Fibroblast of the conjunctiva (primary cell): Measurements from ENCODE around the gene WDTC1.

Source experiments
- DNase-seq: peaks from one replicate; pipeline ENCODE4 v3.0.0-alpha.2; 2010; ENCODE audit warnings: low read depth

The WDTC1 gene

DNA sequence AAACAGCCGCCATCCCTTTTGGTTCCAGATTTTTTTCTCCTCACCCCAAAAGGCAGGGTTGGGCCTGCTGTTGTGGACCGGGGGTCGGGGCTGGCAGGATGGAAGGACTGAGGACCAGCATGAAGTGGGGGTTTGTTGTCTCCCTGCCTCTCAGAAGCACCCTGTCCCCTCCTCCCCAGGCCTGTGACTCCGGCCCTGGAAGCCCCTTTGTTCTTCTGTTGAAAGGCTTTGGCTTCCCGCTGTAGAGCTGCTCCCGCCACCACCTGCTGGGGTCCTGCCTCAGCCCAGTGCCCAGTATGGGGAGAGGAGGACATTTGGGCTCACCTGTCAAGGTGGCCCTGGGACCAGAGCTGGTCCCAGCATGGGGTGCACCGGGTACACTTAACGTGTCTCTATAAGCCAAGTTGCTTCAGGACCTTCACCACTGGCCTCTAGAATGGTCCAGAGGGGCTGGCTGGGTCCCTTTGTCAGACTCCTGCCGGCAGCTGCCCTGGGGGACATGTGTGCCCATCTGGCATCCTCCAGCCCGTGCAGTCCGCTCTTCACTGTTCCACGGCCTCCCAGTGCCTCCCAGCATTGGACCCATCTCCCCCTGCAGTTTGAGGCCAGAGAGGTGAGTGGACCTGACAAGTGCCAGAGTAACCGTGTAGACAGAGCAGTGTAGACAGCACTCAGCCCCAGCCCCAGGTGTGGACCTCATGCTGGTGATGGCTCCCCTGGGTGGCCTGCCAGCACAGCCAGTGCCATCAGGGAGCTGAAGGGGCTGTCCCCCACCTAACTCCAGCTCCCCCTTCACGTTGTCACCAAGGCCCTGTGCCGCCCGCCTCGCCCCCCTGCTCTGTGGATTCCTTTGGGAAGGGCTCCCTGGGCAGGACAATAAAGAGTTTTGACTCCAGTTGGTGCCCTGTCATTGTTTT lies 101.3 kb downstream of the WDTC1 start:
- DNase-seq: no peak

DNA sequence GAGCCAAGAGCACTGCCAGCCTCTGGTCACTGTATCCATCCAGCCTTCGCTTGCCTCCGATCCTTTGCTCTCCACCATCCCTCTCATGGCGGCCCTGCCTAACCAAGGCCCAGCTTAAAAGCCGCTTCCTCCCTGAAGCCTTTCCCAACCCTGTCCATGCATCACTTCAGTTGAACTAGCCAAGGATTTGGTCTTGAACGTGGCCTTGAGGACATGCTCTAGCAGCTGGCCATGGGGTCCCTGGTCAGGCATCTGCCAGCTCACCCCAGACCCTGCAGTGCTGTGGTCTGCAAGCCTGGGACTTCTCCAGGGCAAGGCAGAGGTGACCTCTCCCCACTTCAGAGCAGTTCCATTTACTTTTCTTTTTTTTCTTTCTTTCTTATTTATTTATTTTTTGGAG lies 102.3 kb downstream of the WDTC1 start:
- DNase-seq: no peak

DNA sequence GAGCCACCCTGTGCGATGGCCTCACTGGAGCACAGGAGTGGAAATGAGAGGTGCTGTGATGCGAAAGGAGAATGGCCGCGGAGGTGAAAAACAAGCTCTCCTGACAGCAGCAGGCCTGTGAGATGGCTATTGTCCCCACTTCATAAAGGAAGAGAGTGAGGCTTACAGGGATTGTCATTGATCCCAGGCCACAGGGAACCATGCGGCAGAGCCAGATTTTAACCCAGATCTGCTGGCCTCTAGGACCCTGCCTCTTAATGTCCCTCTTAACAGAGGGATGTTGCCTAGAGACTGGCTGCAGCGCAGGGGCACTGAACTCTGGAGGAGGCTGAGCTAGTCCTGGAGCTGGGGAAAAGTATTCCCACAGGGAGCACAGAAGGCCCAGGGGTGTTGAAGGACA lies 104.3 kb downstream of the WDTC1 start:
- no peak for DNase-seq

DNA sequence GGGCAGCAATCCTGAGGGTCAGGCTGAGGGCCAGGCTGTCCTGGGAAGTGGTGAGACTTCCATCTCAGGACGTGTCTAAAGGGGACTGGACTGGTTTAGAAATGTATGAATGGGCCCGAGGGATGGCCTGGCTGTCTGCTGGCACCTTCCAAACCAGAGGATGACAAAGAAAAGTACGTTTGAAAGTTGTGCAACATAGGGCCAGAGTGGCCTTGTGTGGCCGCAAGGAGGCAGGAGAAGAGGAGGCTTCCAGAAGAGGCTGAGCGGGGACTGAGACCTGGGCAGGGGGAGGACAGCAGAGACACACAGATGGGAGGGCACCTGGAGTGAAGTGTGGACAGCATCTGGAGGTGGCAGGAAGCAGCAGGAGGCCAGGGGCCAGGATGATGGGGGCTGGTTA lies 104.8 kb downstream of the WDTC1 start:
- DNase-seq: no peak

DNA sequence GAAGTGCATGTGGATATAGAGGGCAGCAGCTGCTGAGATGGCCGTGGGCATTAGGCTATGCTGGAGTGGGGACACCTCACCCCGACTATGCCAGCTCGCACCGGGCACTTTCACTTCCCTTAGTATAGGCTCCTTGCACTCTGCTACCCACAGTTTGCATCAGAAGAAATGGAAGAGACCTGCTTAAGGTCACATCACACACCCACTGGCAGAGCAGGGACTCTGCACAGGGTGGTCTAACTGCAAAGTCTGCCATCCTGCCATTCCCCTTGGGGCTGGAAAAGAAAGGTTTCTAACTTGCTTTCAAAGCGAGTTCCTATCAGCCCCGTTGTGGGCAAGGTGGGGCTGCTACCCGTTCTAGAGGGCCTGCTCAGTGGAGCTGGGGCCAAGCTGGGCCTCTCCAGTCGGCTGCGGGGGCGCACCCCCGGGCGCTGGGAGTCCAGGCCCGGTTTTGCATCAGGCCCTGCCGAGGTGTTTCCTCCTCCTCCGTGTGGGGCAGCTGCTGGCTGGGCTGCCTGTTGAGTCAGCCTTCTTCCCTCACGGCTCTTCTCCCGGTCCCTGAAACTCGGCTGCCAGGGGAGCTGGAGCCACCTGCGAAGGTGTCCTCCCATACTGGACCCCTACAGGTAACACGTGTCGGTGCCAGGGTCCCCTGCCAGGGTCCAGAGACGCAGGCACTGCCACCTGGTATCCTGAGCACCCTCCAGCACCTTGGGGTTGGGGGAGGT lies 107.3 kb downstream of the WDTC1 start, which contains the start of gene SYTL1:
Gene SYTL1, plus strand, starts transcription at position 498 of the 728 bp plus-strand sequence. CDS start 3,313 bp downstream, outside the sequence.
- DNase-seq: no peak

DNA sequence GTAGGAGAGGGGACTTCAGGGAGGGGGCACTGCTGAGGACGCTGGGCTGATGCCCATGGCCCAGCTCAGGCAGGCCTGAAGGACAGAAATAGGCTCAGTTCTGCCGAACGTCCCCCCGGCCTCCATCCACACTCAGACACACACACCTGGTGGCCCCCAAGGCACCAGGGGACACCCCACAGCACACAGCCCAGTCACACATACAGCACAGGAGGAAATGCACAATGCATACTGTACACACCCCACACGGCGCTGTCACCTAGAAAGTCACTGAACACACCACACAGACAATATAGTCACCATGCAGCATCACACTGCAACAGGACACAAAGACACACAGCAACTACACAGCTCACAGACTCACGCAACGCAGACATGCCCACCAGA lies 108.0 kb downstream of the WDTC1 start:
- DNase-seq: no peak

DNA sequence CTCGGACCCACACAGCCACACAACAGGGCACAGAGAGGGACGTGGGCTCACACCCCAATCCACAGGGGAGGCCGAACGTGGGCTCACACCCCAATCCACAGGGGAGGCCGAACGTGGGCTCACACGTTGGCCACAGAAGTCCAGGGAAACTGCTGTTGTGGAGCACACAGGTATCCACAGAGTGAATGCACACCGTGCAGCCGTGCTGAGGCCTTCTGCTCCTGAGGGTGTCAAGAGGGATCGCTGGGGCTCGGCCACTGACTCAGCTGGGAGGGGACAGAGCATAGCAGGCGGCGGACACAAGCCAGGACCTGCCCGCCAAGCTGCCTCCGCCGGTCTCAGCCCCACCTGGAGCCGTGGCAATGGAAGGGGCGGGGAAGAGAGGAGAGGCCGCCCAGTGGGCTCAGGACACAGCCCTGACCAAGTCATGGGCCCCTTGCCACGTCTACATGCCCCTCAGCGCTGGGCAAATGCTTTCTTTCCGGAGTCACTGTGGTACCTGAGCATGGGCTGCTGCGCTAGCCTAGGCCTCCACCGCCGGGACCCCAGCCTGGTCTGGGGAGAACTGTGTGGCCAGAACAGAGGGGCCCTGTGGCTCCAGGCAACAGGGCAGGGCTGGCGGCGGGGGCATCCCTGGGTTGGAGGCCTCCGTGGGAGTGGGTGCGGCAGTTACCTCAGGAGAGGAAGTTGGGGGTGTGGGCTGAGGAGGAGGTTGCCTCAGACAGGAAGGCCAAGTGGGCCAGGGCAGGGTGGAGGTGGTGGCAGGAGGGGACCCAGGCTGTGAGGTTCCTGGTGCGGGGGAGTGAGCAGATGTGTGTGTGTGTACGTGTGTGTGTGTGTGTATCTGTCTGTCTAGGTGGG lies 108.6 kb downstream of the WDTC1 start:
- DNase-seq: no peak

DNA sequence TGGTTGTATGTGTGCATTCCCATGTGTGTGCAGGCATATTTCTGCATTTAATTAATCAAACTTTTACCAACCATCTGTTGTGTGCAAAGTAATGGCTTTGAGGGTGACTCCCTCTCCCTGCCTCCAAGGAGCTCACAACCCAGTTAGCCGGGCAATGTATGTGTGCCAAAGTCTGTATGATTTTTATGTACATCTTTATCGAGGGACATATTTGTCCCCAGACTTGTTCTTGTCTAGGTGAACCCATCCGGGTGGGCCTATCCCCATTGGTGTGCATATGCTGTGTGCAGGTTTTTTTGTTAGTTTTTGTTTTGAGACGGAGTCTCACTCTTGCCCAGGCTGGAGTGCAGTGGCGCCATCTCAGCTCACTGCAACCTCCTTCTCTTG lies 109.2 kb downstream of the WDTC1 start:
- no peak for DNase-seq

DNA sequence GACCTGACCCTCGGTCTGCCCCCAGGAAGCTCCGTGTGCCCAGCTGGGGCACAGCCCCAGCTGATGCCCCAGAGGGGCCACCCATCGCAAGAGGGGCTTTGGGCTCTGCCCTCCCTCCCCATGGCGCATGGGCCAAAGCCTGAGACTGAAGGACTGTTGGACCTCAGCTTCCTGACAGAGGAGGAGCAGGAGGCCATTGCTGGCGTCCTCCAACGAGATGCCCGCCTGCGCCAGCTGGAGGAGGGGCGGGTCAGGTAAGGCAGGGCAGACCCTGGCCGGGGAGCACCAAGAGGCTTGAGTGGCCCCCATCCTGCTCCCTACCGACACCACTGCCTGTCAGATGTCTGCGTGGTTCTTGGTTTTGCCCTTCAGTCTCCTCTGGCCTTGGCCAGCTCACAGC lies 110.8 kb downstream of the WDTC1 start:
- no peak for DNase-seq

DNA sequence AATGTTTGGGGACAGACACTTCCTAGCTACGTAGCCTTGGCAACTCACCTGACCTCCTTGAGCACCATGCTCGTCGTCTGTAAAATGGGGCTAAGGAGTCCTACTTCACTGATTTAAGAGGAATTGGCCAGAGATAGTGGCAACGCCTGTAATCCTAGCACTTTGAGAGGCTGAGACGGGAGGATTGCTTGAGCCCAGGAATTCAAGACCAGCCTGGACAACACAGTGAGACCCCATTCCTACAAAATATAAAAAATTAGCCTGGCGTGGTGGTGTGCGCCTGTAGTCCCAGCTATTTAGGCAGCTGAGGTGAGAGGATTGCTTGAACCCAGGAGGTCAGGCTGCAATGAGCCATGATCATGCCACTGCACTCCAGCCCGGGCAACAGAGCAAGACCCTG lies 111.9 kb downstream of the WDTC1 start:
- no peak for DNase-seq

DNA sequence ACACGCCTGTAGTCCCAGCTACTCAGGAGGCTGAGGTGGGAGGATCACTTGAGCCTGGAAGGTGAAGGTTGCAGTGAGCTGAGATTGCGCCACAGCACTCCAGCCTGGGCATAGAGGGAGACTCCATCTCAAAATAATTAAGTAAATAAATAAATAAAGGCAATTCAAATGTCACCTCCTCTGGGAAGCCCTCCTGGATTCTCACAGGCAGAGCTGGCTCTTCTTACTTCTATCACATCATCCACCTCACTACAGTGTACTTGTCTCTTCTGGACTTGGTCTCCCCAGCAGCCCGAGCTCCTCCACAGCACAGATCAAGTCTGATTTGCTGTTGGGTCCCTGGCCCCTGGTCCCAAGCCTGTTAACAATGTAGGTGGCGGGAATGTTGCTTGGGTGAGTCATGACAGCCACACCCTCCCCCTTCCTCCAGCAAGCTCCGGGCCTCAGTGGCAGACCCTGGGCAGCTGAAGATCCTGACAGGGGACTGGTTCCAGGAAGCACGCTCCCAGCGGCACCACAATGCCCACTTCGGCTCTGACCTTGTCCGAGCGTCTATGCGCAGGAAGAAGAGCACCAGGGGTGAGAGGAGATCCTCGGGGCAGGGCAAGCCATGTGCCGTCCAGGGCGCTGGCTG lies 112.7 kb downstream of the WDTC1 start:
- DNase-seq: no peak

DNA sequence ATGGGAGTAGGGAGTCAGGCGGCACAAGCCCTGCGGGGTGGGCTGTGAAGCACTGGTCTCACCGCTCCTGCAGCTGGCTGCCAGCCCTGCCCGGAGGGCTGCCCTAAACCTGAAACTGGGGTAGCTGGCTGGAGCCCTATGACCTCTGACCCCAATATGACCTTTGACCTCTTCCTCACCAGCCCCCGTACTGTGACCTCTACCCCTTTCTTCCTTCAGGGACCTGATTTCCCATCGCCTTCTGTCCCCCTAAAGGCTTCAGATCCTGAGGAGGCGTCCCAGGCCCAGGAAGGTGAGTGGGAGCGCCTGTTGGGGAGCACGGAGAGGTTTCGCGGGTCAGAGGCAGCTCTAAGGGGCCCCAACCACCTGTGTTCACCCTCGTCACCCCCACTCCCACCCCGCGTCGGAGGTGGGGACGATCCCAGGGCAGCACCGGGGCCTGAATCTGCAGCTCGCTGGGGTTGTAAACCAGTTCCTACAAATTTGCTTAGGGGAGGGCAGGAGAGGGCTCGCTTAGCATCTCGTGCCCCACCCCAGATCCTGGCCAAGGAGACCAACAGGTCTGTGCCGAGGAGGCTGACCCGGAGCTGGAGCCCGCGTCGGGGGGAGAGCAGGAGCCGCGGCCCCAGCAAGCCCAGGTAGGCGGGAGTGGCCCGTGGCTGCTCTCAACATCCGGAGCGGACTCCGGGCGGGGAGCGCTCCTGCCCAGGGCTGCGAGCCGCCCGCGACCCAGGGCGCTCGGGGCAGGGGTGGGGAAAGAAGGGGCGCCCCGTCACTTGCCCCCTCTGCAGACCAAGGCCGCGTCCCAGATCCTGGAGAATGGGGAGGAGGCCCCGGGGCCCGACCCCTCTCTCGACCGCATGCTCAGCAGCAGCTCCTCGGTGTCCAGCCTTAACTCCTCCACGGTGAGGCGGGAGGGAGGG lies 114.7 kb downstream of the WDTC1 start:
- DNase-seq: no peak

DNA sequence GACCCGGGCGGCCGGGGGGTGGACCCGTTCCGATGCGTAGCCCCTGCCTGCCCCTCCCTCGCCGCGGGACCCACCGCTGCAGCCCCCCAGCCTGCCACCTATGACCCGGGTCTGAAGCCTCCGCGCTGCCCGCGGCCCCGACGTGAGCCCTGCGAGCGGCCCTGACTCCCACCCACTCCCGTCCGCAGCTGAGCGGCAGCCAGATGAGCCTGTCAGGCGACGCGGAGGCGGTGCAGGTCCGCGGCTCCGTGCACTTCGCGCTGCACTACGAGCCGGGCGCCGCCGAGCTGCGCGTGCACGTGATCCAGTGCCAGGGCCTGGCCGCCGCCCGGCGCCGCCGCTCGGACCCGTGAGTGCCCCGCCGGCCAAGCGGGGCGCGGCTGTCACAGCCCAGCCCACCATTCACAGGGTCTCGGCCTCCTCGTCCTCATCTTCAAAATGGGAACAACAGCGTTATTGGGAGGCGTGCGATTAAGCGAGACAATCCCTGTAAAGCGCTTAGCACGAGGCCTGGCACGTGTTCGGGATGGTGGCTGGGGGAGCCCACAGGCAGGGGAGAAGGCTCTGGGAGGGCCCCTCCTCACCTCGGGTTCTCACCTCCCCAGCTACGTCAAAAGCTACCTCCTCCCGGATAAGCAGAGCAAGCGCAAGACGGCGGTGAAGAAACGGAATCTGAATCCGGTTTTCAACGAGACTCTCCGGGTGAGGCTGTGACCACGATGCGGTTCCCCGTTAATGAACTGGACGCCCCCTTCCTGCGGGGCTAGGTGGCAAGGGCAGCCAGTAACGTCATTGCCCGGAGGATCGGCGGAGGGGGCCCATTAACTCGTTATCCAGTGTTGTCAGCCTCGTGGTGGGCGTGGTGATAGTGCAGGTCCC lies 115.6 kb downstream of the WDTC1 start:
- no peak for DNase-seq

DNA sequence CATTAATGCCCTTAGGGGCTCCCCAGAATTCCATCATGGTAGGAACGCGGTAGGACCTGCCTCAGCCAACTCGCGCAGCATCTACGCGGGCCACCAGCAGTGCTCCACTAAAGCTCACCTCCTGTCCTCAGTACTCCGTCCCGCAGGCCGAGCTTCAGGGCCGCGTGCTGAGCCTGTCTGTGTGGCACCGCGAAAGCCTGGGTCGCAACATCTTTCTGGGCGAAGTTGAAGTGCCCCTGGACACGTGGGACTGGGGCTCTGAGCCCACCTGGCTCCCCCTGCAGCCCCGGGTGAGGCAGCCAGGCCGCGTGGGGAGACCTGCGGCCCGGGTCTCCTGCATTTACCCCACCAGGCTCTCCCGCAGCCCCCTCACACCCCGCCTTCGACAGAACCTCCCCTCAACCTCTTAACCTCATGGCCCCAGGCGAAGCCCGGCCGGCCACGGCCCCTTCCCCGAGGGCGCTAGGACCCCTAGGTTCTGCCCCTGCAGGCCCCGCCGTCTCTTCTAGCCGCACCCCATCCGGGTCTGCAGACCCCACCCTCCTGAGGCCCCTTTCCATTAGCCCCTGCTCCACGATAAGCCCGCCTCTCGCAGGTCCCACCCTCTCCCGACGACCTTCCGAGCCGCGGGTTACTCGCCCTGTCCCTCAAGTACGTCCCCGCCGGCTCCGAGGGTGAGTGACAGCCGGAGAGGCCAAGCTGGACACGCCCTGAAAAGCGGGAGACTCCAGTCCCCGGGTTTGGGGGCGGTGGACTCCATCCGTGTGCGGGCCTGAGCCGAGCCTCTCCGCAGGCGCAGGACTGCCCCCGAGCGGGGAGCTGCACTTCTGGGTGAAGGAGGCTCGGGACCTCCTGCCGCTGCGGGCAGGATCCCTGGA lies 116.5 kb downstream of the WDTC1 start:
- DNase-seq: no peak

DNA sequence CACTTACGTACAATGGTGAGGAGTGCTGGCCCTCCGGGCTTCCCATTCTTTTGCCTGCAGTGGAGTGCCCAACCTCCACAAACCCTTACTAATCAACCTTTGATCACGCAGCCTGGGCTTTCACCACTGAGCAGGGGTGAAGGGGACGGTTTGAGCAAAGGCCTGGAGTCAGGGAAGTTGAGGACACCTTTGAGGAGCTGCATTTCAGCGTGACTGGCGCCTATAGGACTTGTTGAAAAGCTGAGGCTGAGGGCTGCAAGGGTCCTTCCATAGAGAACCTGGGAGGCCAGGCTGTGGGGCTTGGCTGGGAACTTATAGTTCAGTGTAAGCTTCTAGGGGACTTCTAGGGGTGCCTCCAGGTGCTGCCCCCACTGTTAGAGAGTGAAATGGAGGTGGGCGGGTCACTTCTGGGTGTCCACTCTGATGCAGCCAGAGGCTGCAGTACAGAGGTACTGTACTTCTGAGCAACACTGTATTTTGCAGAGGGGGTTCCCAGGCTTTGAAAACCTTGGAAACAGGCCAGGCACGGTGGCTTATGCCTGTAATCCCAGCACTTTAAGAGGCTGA lies 117.2 kb downstream of the WDTC1 start:
- DNase-seq: no peak

DNA sequence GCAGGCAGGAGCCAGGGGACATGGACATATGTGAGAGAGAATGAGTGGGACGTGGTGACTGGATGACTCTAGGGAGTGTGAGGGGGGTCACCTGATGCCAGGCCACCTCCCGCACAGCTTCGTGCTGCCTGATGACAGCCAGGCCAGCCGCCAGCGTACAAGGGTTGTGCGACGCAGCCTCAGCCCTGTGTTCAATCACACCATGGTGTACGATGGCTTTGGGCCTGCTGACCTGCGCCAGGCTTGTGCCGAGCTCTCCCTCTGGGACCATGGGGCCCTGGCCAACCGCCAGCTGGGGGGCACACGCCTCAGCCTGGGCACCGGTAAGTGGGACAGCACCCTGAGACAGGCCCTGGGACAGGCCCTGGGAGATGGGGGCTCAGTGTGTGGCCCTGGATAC lies 118.7 kb downstream of the WDTC1 start:
- no peak for DNase-seq

DNA sequence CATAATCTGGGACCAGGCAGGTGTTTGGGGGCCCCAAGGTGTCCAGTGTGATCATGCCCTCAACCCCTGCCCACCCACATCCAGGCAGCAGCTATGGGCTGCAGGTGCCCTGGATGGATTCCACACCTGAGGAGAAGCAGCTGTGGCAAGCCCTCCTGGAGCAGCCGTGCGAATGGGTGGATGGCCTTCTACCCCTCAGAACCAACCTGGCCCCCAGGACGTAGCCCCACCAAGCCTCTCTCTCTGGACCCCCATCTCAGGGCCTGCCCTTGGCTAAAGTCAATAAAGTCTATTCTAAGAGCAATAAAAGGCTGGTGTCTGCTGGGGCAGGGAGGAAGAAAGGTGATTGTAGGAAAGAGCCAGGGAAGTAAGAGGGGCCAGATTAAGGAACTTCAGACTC lies 119.2 kb downstream of the WDTC1 start:
- no peak for DNase-seq

DNA sequence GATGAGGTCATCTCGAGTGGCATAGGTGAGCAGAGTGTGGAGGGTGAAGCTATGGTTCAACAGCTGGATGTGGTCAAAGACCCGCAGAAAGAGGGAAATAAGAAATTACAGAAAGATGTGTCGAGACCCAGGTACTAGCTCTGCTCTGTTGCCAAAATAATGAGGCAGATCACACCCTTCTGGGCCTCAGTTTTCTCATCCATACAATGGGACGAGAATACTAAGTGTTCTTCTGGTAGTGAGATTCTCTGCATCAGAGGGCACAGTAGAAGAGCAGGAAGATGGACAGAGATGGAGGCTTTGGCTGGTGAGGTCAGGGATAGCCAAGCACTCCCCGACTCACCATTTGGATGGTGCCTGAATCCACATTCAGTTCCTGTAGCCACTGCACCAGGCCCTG lies 121.3 kb downstream of the WDTC1 start:
- DNase-seq: no peak

DNA sequence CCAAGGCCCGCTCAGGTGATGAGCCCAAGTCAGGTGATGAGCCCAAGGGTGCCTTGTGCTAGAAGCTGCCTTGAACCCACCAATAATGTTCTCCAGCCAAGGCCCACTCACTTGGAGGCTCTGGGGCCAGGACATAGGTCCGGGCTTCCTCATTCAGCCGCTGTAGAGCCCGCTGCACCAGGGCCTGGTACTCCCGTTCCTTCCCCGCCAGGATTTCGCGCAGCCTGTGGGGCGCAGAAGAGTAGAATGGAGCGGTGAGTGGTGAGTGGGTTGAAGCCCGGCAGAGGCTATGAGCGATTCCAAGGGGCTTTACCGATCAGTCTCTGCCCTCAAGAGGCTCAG lies 121.8 kb downstream of the WDTC1 start:
- no peak for DNase-seq
